Upper lobe of right lung (tissue), 1 donor: ENCODE results near the gene LRRC8E. TPM values are rescaled to one million over a fixed set of nuclear protein-coding genes. Genes with fewer than 3 reads are reported as not detected.
"Not testable (repeated sequence)": the region's sequence is repeated elsewhere in the genome, so short reads cannot be mapped to it uniquely, and the experiment has no call there.

ENCODE experiments used
- ATAC-seq: fragments of 200-7000 bp; cut with Tn5 transposase; one replicate; pipeline ENCODE4 v1.9.1; 2020; ENCODE audit warnings: mild to moderate bottlenecking, moderate library complexity
- DNase-seq: peaks from one replicate; pipeline ENCODE4 v3.0.0-alpha.2; 2020
- H3K27ac ChIP-seq: fragments of 200-600 bp; one replicate; pipeline ENCODE4 v1.8.0; 2022
- H3K27me3 ChIP-seq: fragments of 200-600 bp; one replicate; pipeline ENCODE4 v1.8.0; 2022; ENCODE audit warnings: mild to moderate bottlenecking
- H3K36me3 ChIP-seq: fragments of 200-600 bp; one replicate; pipeline ENCODE4 v1.8.0; 2022
- H3K4me1 ChIP-seq: fragments of 200-600 bp; one replicate; pipeline ENCODE4 v1.8.0; 2022
- H3K4me3 ChIP-seq: fragments of 200-600 bp; one replicate; pipeline ENCODE4 v1.8.0; 2022; ENCODE audit warnings: mild to moderate bottlenecking
- H3K9me3 ChIP-seq: fragments of 200-600 bp; one replicate; pipeline ENCODE4 v1.8.0; 2022
- CTCF ChIP-seq: fragments of 200-600 bp; IDR thresholded peaks from one replicate; pipeline ENCODE4 v1.8.0; 2022; ENCODE audit warnings: antibody characterized with exemption
- intact Hi-C: fragments of 100-400 bp; cut with DNase I; formaldehyde crosslinking; loops from one replicate; pipeline ENCODE4 v1.11.0; 2022
- total RNA-seq: library from RNA; stranded (reverse); fragmentation: NEBNext Ultra II Directional; extraction: Animal tissue kit (Norgen Biotek cat#: 25700); gene quantifications from one replicate; pipeline ENCODE4 v1.2.1, GENCODE V29; 2021
- donor health status: DM: no; HTN: yes; CAD: no; lungs with severe emphysema.

The LRRC8E gene
- total RNA-seq, 1 donor from 2014 or later, result 11.0 TPM

GRCh38 chr19:7856679-7857663, 31.3 kb upstream of the LRRC8E start:
- peaks cover 12% of the 10 kb centered on the region for H3K27me3 ChIP-seq
- intact Hi-C loops, result no loop called here
- no peak for ATAC-seq
- H3K27ac ChIP-seq, result no peak overlapping the region
- H3K9me3 ChIP-seq, result no peaks in the 10 kb centered on the region
- H3K4me3 ChIP-seq, result no peak overlapping the region
- H3K4me1 ChIP-seq, result peaks cover 4% of the 10 kb centered on the region
- H3K36me3 ChIP-seq, result no peaks in the 10 kb centered on the region
- no peak for DNase-seq
- no peak for TF ChIP-seq CTCF

- intact Hi-C loops, result no loop called here
- DNase-seq, result no peak
These were observed 30.6 kb upstream of the LRRC8E start for GRCh38 chr19:7857727-7858108.

GRCh38 chr19:7858109-7858770, 30.1 kb upstream of the LRRC8E start:
- DNase-seq (no peak), ATAC-seq (no peak)
- intact Hi-C loops, result no loop called here
- peaks cover 8% of the 10 kb centered on the region for H3K4me1 ChIP-seq
- H3K9me3 ChIP-seq, result no peaks in the 10 kb centered on the region
- no peak overlapping the region for H3K4me3 ChIP-seq
- H3K36me3 ChIP-seq, result no peaks in the 10 kb centered on the region
- H3K27ac ChIP-seq, result no peak overlapping the region
- peaks cover 12% of the 10 kb centered on the region for H3K27me3 ChIP-seq
- TF ChIP-seq CTCF, result no peak

More at GRCh38 chr19:7857727-7858108, 30.6 kb upstream of the LRRC8E start:
- Histone ChIP-seq H3K9me3 (no peaks in the 10 kb centered on the region), H3K4me1 (peaks cover 8% of the 10 kb centered on the region), H3K27me3 (peaks cover 12% of the 10 kb centered on the region), H3K36me3 (no peaks in the 10 kb centered on the region), H3K4me3 (no peak overlapping the region), H3K27ac (no peak overlapping the region)
- ATAC-seq, result no peak
- TF ChIP-seq CTCF, result no peak

GRCh38 chr19:7859087-7859486, 29.2 kb upstream of the LRRC8E start:
- H3K4me3 ChIP-seq, DNase-seq, H3K4me1 ChIP-seq, H3K9me3 ChIP-seq, H3K36me3 ChIP-seq, intact Hi-C loops, ATAC-seq, H3K27ac ChIP-seq: not testable (repeated sequence)
- H3K27me3 ChIP-seq, result peaks cover 16% of the 10 kb centered on the region

GRCh38 chr19:7859831-7860713, 28.2 kb upstream of the LRRC8E start:
- H3K27me3 ChIP-seq, result peaks cover 21% of the 10 kb centered on the region
- no peak for ATAC-seq
- H3K4me1 ChIP-seq, result peaks cover 8% of the 10 kb centered on the region
- no peaks in the 10 kb centered on the region for H3K36me3 ChIP-seq
- H3K27ac ChIP-seq, result no peak overlapping the region
- no peaks in the 10 kb centered on the region for H3K9me3 ChIP-seq
- no peak overlapping the region for H3K4me3 ChIP-seq
- TF ChIP-seq CTCF, result no peak
- no peak for DNase-seq
- intact Hi-C loops, result no loop called here
